Activated CD8-positive, alpha-beta memory T cell treated with anti-CD3 and anti-CD28 coated beads, Interleukin-2, amount 50 U/mL, for 24 hours (primary cell): ENCODE results near the gene CPD.
"Not testable (repeated sequence)": the region's sequence is repeated elsewhere in the genome, so short reads cannot be mapped to it uniquely, and the experiment has no call there.

Experiments
- DNase-seq: peaks from one replicate; pipeline ENCODE4 v3.0.0-alpha.2; 2020; ENCODE audit errors: extremely low read depth

CPD gene

DNA sequence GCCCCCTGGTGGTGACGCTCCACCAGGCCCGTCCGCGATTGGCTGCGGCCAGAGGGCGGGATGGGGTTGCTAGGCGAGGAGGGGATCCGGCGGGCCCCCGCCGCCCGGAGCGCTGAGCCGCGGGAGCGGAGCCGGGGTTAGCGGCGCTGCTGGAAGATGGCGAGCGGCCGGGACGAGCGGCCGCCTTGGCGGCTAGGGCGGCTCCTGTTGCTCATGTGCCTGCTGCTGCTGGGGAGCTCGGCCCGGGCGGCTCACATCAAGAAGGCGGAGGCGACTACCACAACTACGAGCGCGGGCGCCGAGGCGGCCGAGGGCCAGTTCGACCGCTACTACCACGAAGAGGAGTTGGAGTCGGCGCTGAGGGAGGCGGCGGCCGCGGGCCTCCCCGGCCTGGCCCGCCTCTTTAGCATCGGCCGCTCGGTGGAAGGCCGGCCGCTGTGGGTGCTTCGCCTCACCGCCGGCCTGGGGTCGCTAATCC, at the start of gene CPD:
Gene CPD (plus strand): TSS at position 103 of the 478 bp plus-strand sequence. CDS start 54 bp downstream, at position 157.
- peak; percentile 89 for DNase-seq

- DNase-seq, result no peak
These were observed 46.6 kb upstream of the CPD start for GRCh38 chr17:30332057-30332542.

GRCh38 chr17:30333503-30334360, 45.0 kb upstream of the CPD start, which contains the start of gene TMIGD1:
Gene TMIGD1 (minus strand): TSS chr17:30334057. CDS start chr17:30332133, 1,924 bp downstream.
- no peak for DNase-seq

- no peak for DNase-seq
These were observed 44.3 kb upstream of the CPD start for GRCh38 chr17:30334421-30334820.

DNA sequence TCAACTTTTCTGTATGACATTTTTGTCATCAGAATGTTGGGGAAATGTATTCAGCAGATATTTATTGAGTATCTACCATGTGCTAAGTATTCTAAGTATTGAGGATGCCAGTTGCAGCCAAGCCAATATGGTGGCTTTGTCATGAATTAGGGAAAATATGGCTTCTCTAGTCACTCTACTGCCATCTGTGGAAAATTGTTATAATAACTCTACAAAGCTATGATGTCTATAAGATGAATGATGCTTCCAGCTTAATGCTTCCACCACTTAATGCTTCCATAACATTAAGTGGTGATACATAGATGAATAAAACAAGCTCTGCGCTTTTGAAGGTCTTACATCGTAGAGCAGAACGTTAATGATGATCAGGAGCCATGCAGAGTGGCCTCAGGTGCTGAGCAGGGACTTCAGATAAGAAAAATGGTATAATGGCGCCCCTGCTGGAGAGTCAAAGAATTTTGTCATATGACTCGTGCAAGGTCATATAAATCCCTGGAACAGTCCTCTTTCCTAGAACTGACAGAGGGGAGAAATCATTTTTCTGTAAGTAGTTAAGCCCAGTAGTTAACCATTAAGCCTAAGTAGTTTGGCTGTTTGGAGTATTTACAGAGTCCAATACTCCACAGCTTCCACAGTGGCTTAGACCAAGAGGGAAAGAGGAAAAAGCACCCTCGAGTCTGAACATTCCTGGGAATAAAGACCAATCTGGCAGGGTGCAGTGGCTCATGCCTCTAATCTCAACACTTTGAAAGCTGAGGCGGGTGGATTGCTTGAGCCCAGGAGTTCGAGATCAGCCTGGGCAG, 42.2 kb upstream of the CPD start:
- no peak for DNase-seq

- no peak for DNase-seq
These were observed 41.2 kb upstream of the CPD start for GRCh38 chr17:30337393-30337999.

- no peak for DNase-seq
These were observed 39.6 kb upstream of the CPD start for GRCh38 chr17:30339086-30339485.

- no peak for DNase-seq
These were observed 37.8 kb upstream of the CPD start for GRCh38 chr17:30340801-30341356.

- no peak for DNase-seq
These were observed 37.0 kb upstream of the CPD start for GRCh38 chr17:30341703-30342249.

DNA sequence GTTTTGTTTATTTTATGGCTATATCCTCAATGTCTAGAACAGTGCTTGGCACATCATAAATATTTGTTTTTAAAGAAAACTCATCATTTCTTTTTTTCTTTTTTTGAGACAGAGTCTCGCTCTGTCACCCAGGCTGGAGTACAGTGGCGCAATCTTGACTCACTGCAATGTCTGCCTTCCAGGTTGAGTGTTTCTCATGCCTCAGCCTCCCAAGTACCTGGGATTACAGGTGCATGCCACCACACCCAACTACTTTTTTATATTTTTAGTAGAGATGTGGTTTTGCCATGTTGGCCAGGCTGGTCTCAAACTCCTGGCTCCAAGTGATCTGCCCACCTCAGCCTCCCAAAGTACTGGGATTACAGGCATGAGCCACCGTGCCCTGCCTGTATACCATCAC, 35.5 kb upstream of the CPD start:
- not testable (repeated sequence) for DNase-seq

GRCh38 chr17:30343796-30344195, 34.9 kb upstream of the CPD start:
- DNase-seq, result no peak

GRCh38 chr17:30344283-30345088, 34.2 kb upstream of the CPD start:
- DNase-seq, result no peak

GRCh38 chr17:30345089-30345433, 33.7 kb upstream of the CPD start:
- no peak for DNase-seq

DNA sequence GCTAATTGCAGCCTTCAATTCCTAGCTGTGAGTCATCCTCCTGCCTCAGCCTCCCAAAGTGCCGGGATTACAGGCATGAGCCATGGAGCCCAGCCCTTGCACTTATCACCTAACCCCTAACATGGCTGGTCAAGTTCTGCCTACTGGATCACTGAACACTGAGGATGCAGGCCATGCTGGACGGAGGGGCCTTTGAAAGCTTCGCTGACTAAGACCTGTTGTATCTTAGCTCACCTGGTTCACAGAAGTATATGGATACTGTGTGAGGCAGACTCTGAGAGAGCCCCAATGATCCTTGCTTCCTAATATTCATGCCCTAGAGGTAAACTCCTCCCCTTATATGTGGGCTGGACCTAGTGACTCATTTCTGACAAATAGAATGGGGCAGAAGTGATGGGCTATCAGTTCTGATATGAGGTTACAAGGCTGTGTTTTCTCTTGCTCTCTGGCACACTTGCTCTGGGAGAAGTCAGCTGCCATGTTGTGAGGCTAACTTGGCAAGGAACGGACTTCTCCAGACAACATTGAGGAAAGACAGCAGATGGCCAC, 33.1 kb upstream of the CPD start:
- DNase-seq, result no peak

DNA sequence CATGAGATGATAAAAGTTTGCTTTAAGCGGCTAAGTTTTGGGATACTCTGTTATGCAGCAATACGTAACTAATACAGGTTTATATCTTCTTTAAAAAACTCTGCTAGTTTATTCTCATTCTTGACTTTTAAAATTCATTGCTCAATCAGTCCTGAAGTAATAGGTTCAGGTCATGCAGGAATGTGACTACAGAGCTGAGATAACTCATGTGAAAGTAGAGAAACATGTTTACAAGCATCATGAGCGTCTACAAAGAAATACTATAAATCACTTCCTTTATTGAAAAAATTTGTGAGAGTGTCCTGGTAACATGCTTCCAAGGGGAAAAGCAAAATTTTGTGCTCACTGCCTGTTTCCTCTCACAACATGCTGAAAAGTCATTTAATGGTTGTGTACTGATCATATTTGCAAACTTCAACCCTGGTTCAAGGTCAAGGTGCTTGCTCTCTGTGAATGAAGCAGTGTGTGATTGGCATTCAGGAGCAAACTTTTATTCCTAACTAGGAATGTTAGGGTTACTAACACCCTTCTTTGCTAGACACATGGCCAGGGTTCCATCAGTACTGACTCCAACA, 32.4 kb upstream of the CPD start:
- DNase-seq, result no peak

DNA sequence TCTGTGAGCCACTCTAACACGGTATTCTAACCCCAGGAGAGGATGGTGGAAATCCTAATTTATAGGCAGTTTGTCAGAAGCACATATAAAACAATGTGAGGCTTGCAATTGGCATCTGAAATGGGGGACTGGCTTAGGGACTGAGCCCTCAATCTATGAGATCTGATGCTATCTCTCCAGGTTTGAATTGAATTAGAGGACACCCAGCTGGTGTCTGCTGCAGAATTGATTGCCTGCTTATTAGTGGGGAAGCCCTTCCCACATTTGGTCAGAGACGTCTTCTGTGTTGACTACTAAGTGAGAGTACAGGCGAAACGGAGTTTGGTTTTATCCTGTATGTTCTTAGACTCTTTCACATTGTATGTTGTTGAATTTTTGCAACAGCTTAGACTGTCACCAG, 31.2 kb upstream of the CPD start:
- DNase-seq, result no peak

- no peak for DNase-seq
These were observed 29.5 kb upstream of the CPD start for GRCh38 chr17:30349252-30349651.

- DNase-seq, result not testable (repeated sequence)
These were observed 27.5 kb upstream of the CPD start for GRCh38 chr17:30351263-30351662.

DNA sequence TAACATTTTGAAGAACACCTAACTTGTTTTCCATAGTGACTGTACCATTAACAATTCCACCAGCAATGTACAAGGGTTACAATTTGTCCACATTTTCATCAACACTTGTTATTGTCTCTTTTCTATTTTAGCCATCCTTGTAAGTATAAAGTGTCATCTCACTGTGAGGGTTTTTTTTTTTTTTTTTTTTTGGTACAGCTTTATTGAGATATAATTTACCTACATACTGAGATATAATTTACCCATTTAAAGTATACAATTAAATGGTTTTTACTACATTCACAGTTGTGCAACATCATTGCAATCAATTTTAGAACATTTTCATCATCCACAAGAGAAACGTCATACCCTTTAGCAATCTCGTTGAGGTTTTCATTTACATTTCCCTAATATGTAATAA, 27.0 kb upstream of the CPD start:
- DNase-seq, result no peak

DNA sequence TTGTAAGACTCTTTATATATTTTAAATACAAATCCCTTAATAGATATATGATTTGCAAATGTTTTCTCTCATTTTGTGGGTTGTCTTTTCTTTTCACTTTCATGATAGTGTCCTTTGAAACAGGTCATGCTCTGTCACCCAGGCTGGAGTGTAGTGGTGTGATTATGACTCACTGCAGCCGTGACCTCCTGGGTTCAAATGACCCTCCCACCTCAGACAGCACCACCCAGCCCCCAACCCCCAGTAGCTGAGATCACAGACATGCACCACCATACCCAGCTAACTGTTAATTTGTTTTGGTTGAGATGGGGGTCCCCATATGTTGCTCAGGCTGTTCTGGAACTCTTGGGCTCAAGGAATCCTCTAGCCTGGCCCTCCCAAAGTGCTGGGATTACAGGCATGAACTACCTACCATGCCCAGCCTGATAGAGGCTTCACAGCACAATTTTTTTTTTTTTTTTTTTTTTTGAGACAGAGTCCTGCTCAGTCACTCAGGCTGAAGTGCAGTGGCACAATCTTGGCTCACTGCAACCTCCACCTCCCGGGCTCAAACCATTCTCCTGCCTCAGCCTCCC, 26.4 kb upstream of the CPD start:
- no peak for DNase-seq
